ENCODE results near the gene HEMGN. TPM values are rescaled to one million over a fixed set of nuclear protein-coding genes. Genes with fewer than 3 reads are reported as not detected.

HEMGN gene
- total RNA-seq, 2 donors from 2014 or later = 0.31 to 0.63 TPM

- Histone ChIP-seq H3K27me3 (no peaks in the 10 kb centered on the region), H3K4me3 (no peak overlapping the region), H3K36me3 (no peaks in the 10 kb centered on the region), H3K4me1 (no peaks in the 10 kb centered on the region), H3K27ac (no peak overlapping the region), H3K9me3 (no peaks in the 10 kb centered on the region)
- TF ChIP-seq CTCF (IDR thresholded peaks at IDR 0.05) = no peak
- DNase-seq (ENCODE audit: low spot score) = no peak
Measured at GRCh38 chr9:97944612-97945011, 6.6 kb upstream of the HEMGN start.

DNA sequence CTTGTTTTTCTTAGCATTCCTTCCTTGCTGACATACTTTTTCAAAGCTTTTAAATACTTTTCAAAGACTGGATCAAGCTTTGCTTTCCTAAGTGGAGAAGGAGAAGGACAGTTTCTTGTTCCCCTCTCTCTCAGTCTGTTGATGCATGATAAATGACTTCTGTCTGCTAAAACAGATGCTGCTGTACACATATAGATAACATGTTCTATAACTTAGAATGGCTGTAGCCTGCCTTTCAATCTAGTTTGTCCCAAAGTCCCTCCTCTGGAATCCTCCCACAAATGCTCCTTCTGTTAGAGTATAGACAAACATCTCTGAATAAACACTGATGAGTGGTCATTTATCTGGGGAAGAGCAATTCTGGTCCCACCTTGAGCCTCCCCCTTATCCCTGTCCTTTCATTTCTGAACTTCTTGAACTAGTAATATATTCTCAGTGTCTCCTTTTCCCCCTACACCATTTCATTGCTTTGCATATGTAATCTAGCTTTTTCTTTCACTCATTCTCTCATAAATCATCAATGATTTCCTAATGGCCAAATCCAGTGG is 5.4 kb upstream of the HEMGN start:
- H3K27me3 ChIP-seq = no peaks in the 10 kb centered on the region
- H3K36me3 ChIP-seq = no peaks in the 10 kb centered on the region
- no peaks in the 10 kb centered on the region for H3K4me1 ChIP-seq
- no peak overlapping the region for H3K27ac ChIP-seq
- no peaks in the 10 kb centered on the region for H3K9me3 ChIP-seq
- no peak for TF ChIP-seq CTCF (IDR thresholded peaks at IDR 0.05)
- H3K4me3 ChIP-seq = no peak overlapping the region
- no peak for DNase-seq (ENCODE audit: low spot score)

GRCh38 chr9:97941323-97941722 is 3.4 kb upstream of the HEMGN start:
- no peak for TF ChIP-seq CTCF (IDR thresholded peaks at IDR 0.05)
- Histone ChIP-seq H3K4me1 (no peaks in the 10 kb centered on the region), H3K27me3 (no peaks in the 10 kb centered on the region), H3K36me3 (no peaks in the 10 kb centered on the region), H3K9me3 (no peaks in the 10 kb centered on the region), H3K27ac (no peak overlapping the region), H3K4me3 (no peak overlapping the region)
- no peak for DNase-seq (ENCODE audit: low spot score)

DNA sequence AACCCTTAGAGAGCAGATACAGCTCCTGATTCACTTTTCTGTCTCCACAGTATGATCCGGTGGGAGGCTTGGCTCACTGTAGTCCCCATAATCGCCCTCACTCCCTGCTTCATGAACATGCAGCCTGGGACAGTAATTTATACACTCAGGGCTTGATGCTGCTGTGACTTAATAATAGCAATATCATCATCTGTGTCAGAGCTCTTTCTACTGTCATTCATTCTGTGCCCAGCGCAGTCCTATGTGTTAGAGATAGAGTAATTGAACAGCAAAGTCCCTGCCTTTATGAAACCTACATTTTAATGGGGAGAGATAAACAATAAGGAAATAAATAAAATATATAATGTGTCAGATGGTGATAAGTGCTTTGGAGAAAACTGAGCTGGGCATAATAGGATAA is 2.8 kb upstream of the HEMGN start:
- Histone ChIP-seq H3K27ac (no peak overlapping the region), H3K36me3 (no peaks in the 10 kb centered on the region), H3K27me3 (no peaks in the 10 kb centered on the region), H3K9me3 (no peaks in the 10 kb centered on the region), H3K4me3 (no peak overlapping the region), H3K4me1 (no peaks in the 10 kb centered on the region)
- TF ChIP-seq CTCF (IDR thresholded peaks at IDR 0.05) = no peak
- DNase-seq (ENCODE audit: low spot score) = no peak

- TF ChIP-seq CTCF (IDR thresholded peaks at IDR 0.05) = no peak
Measured at GRCh38 chr9:97940233-97940632, 2.3 kb upstream of the HEMGN start.

DNA sequence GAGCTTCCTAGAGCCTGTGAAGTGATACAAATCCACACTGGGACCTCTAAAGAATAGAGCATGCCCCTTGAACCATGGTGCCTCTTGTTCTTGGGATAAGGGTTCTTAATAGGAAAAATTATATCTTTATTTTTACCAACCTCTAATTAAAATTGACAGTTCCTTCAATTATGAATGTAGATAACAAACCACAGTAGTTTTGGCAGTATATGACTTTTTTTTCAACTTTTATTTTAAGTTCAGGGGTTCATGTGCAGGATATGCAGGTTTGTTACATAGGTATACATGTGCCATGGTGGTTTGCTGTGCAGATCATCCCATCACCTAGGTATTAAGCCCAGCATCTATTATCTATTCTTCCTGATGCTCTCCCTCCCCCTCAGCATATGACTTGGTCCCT is 974 bp downstream of the HEMGN start:
- Histone ChIP-seq H3K27ac (no peak overlapping the region), H3K4me3 (no peak overlapping the region), H3K4me1 (no peaks in the 10 kb centered on the region), H3K36me3 (no peaks in the 10 kb centered on the region), H3K9me3 (no peaks in the 10 kb centered on the region), H3K27me3 (no peaks in the 10 kb centered on the region)
- no peak for DNase-seq (ENCODE audit: low spot score)
- no peak for TF ChIP-seq CTCF (IDR thresholded peaks at IDR 0.05)

More at GRCh38 chr9:97940233-97940632, 2.3 kb upstream of the HEMGN start:
- H3K4me1 ChIP-seq = no peaks in the 10 kb centered on the region
- no peak for DNase-seq (ENCODE audit: low spot score)
- no peak overlapping the region for H3K27ac ChIP-seq
- H3K36me3 ChIP-seq = no peaks in the 10 kb centered on the region
- H3K4me3 ChIP-seq = no peak overlapping the region
- H3K27me3 ChIP-seq = no peaks in the 10 kb centered on the region
- no peaks in the 10 kb centered on the region for H3K9me3 ChIP-seq

Measured in right atrium auricular region (tissue), 2 donors.